C1 segment of cervical spinal cord (tissue), 14 donors: Measurements from ENCODE around the gene TEX13D.
"Not testable (repeated sequence)": the region's sequence is repeated elsewhere in the genome, so short reads cannot be mapped to it uniquely, and the experiment has no call there.

Source experiments
- DNase-seq, 14 donors: peaks; one replicate each; lab custom pipeline; 2025; lab: John Stamatoyannopoulos, UW

The TEX13D gene

GRCh38 chrX:124332481-124333424 is at the start of gene TEX13D:
TEX13D (plus strand) TSS chrX:124332660; CDS start chrX:124332918, 258 bp downstream.
- no peak for DNase-seq

GRCh38 chrX:124289443-124289842 is 43.0 kb upstream of the TEX13D start:
- no peak for DNase-seq

- DNase-seq = no peak
These were observed 38.6 kb upstream of the TEX13D start for GRCh38 chrX:124293810-124294209.

- DNase-seq = not testable (repeated sequence)
These were observed 33.1 kb upstream of the TEX13D start for GRCh38 chrX:124299323-124299722.

GRCh38 chrX:124300405-124300804 is 32.1 kb upstream of the TEX13D start:
- DNase-seq = no peak

GRCh38 chrX:124307253-124307907 is 25.1 kb upstream of the TEX13D start:
- DNase-seq = no peak

GRCh38 chrX:124325732-124326131 is 6.7 kb upstream of the TEX13D start:
- no peak for DNase-seq

GRCh38 chrX:124328765-124329164 is 3.7 kb upstream of the TEX13D start:
- DNase-seq = no peak

- no peak for DNase-seq
These were observed 1.4 kb downstream of the TEX13D start for GRCh38 chrX:124333862-124334261.

GRCh38 chrX:124334555-124334954 is 2.1 kb downstream of the TEX13D start:
- not testable (repeated sequence) for DNase-seq

- no peak for DNase-seq
These were observed 3.1 kb downstream of the TEX13D start for GRCh38 chrX:124335598-124335997.

- DNase-seq = no peak
These were observed 5.5 kb downstream of the TEX13D start for GRCh38 chrX:124337916-124338315.

GRCh38 chrX:124338733-124339514 is 6.5 kb downstream of the TEX13D start:
- DNase-seq = no peak

- DNase-seq = no peak
These were observed 9.1 kb downstream of the TEX13D start for GRCh38 chrX:124341396-124342132.

GRCh38 chrX:124342174-124342867 is 9.9 kb downstream of the TEX13D start:
- no peak for DNase-seq

- DNase-seq = no peak
These were observed 10.6 kb downstream of the TEX13D start for GRCh38 chrX:124343016-124343415.

GRCh38 chrX:124344246-124344645 is 11.8 kb downstream of the TEX13D start:
- no peak for DNase-seq

- DNase-seq = no peak
These were observed 13.8 kb downstream of the TEX13D start, which contains the start of gene SH2D1A for GRCh38 chrX:124346117-124346876. SH2D1A (plus strand) TSS chrX:124346563; CDS start chrX:124346643, 80 bp downstream.

GRCh38 chrX:124346877-124347241 is 14.4 kb downstream of the TEX13D start:
- DNase-seq = no peak

- no peak for DNase-seq
These were observed 14.8 kb downstream of the TEX13D start for GRCh38 chrX:124347242-124347641.
